SK-N-SH (cell line): ENCODE results near the gene ZMIZ1. TPM values are rescaled to one million over a fixed set of nuclear protein-coding genes. Genes with fewer than 3 reads are reported as not detected.

Source experiments
- CTCF ChIA-PET: fragments of 300-600, 350-600 bp; formaldehyde crosslinking; extraction: SDS; loops from one replicate; lab custom pipeline; 2021; lab: Yijun Ruan, JAX
- POLR2A ChIA-PET: fragments of 350-600 bp; sonication (Branson Sonifier 250); formaldehyde crosslinking; extraction: SDS; loops from one replicate; lab custom pipeline; 2020; ENCODE audit warnings: antibody characterized with exemption, inconsistent platforms; lab: Yijun Ruan, JAX
- DNase-seq: peaks from one replicate; pipeline ENCODE4 v3.0.0; 2012
- H2AFZ ChIP-seq: fragments of 200-600 bp; sonication (generic); 2 replicates; pipeline ENCODE4 v1.8.1; 2016; ENCODE audit warnings: antibody characterized with exemption, mild to moderate bottlenecking, low read depth
- H3F3A ChIP-seq: fragments of 200-600 bp; sonication (generic); replicated peaks from 2 replicates; pipeline ENCODE3; 2016; ENCODE audit warnings: antibody characterized with exemption, mild to moderate bottlenecking; ENCODE audit not compliant: insufficient read depth
- H3K27ac ChIP-seq, 2 experiments: fragments of 200-500 bp in 1 of 2; fragments of 200-600 bp in 1 of 2; sonication (Bioruptor generic) in 1 of 2; sonication (generic), shearing (Covaris generic) in 1 of 2; 2 replicates each; pipeline versions ENCODE4 v1.5.1 to v1.6.1; 2014 to 2016; ENCODE audit warnings: low read depth in 2 of 2, inconsistent platforms in 1 of 2, low read length in 1 of 2, mild to moderate bottlenecking in 1 of 2, mixed read lengths in 1 of 2
- H3K27me3 ChIP-seq: fragments of 200-600 bp; sonication (generic), shearing (Covaris generic); 2 replicates; pipeline ENCODE4 v1.6.1; 2016; ENCODE audit warnings: mixed run types; ENCODE audit not compliant: insufficient read depth
- H3K36me3 ChIP-seq, 2 experiments: fragments of 200-500 bp in 1 of 2; fragments of 200-600 bp in 1 of 2; sonication (Bioruptor generic) in 1 of 2; sonication (generic) in 1 of 2; replicated peaks in 1 of 2; 2 replicates each; pipeline versions ENCODE3 to v1.5.1; 2014 to 2016; ENCODE audit warnings: low read length in 1 of 2, mild to moderate bottlenecking in 1 of 2; ENCODE audit not compliant: insufficient read depth in 2 of 2, control insufficient read depth in 1 of 2
- H3K4me1 ChIP-seq, 2 experiments: fragments of 200-500 bp in 1 of 2; fragments of 200-600 bp in 1 of 2; sonication (Bioruptor generic) in 1 of 2; sonication (generic), shearing (Covaris generic) in 1 of 2; 2 replicates each; pipeline versions ENCODE4 v1.5.1 to v1.6.1; 2014 to 2016; ENCODE audit warnings: low read depth in 1 of 2, low read length in 1 of 2, mixed run types in 1 of 2; ENCODE audit not compliant: insufficient read depth in 2 of 2, control insufficient read depth in 1 of 2
- H3K4me2 ChIP-seq: fragments of 200-600 bp; sonication (generic), shearing (Covaris generic); 2 replicates; pipeline ENCODE4 v1.6.1; 2017; ENCODE audit warnings: mixed run types
- H3K4me3 ChIP-seq, 2 experiments: fragments of 200-500 bp in 1 of 2; fragments of 200-600 bp in 1 of 2; sonication (Bioruptor generic) in 1 of 2; sonication (generic), shearing (Covaris generic) in 1 of 2; 2 replicates each; pipeline versions ENCODE4 v1.5.1 to v1.8.1; 2014 to 2016; ENCODE audit warnings: low read depth in 2 of 2, inconsistent platforms in 1 of 2, low read length in 1 of 2, mild to moderate bottlenecking in 1 of 2, mixed read lengths in 1 of 2, moderate library complexity in 1 of 2
- H3K79me2 ChIP-seq: fragments of 200-600 bp; sonication (generic); 2 replicates; pipeline ENCODE4 v1.8.1; 2017; ENCODE audit warnings: mild to moderate bottlenecking; ENCODE audit not compliant: insufficient read depth
- H3K9ac ChIP-seq: fragments of 200-600 bp; sonication (generic); 2 replicates; pipeline ENCODE4 v1.6.1; 2017; ENCODE audit warnings: mixed run types
- H3K9me2 ChIP-seq: fragments of 200-600 bp; sonication (generic); 2 replicates; pipeline ENCODE4 v1.6.1; 2017; ENCODE audit warnings: mixed run types
- H3K9me3 ChIP-seq: fragments of 200-600 bp; sonication (generic); 2 replicates; pipeline ENCODE4 v1.6.1; 2017; ENCODE audit warnings: mixed run types, mild to moderate bottlenecking, moderate library complexity
- H4K20me1 ChIP-seq: fragments of 200-600 bp; sonication (generic); 2 replicates; pipeline ENCODE4 v1.6.1; 2017; ENCODE audit warnings: mild to moderate bottlenecking, mixed run types; ENCODE audit not compliant: insufficient read depth
- NFIC ChIP-seq: IDR thresholded peaks from 2 replicates; pipeline ENCODE4 v1.4.0; 2012; ENCODE audit warnings: borderline replicate concordance
- RAD21 ChIP-seq: IDR thresholded peaks from 2 replicates; pipeline ENCODE4 v1.6.1; 2012; ENCODE audit warnings: mild to moderate bottlenecking, low read length
- SIN3A ChIP-seq: IDR thresholded peaks from 2 replicates; pipeline ENCODE4 v1.6.1; 2012; ENCODE audit warnings: low read depth, mild to moderate bottlenecking, low read length, moderate library complexity, borderline replicate concordance
- SMC3 ChIP-seq: IDR thresholded peaks from 2 replicates; pipeline ENCODE4 v1.6.1; 2012; ENCODE audit warnings: low read depth, low read length, improper control_type of control experiment
- TAF1 ChIP-seq: IDR thresholded peaks from 2 replicates; pipeline ENCODE4 v1.6.1; 2012; ENCODE audit warnings: low read depth, mild to moderate bottlenecking, low read length, moderate library complexity, borderline replicate concordance
- TEAD4 ChIP-seq: IDR thresholded peaks from 2 replicates; pipeline ENCODE4 v1.4.0; 2012; ENCODE audit warnings: mild to moderate bottlenecking, borderline replicate concordance; ENCODE audit not compliant: insufficient read depth
- whole genome bisulfite sequencing: methylation state at CpG from one replicate; pipeline ENCODE4 v1.1.6; 2017; ENCODE audit warnings: low lambda C conversion rate; 5-methylcytosine and 5-hydroxymethylcytosine counted together
- polyA plus RNA-seq, 3 experiments: library from polyadenylated mRNA; depleted of rRNA; stranded (reverse); fragments of >200 nt; gene quantifications; 2 replicates each; pipeline ENCODE4 v1.2.3, GENCODE V29; 2012
- TF ChIP-seq, protein P1 (sequence below): fragments of 200-600 bp; sonication (generic); IDR thresholded peaks from 2 replicates; pipeline ENCODE4 v1.6.1; 2017; ENCODE audit warnings: antibody characterized with exemption, mild to moderate bottlenecking, moderate library complexity

The ZMIZ1 gene
- polyA plus RNA-seq, 1 of the 3 experiments (the other 2 are of a cell fraction) = 23.5 TPM

DNA sequence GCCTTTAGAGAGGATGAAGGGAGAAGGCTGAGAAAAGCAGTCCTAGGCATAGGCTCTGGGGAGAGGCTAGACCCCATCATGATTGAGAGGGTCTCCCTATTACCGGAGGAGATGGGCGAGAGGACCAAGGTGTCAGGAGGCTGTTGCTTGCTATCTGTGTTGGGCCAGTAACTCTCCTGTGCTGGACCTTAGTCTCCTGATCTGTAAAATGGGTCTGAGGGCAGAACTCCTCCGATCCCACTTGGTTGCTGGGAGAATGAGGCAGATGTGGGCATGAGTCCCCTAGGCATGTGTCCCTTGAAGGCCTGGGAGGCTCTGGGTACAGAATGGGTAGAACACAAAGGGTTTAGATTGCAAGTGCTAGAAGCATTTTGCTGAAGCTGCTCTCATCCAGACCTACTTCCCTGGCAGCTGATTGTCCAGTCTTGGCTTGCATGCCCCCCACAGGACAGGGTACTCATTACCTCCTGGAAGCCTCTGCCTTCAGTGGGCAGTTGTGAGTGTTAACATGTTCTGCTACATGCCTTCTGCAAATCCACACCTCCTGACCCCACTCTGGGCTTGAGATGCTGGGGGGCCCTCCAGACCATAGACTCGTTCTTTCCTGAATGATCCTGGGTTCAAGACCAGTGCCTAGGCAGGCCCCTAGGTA lies 4.4 kb downstream of the ZMIZ1 start:
- no peak overlapping the region for H3K9ac ChIP-seq
- H3K9me2 ChIP-seq = no peaks in the 10 kb centered on the region
- H3K9me3 ChIP-seq = no peaks in the 10 kb centered on the region
- peaks cover 7% of the 10 kb centered on the region for H3F3A ChIP-seq
- peaks cover 19 to 62% of the 10 kb centered on the region in 2 experiments for H3K4me1 ChIP-seq
- H3K27ac ChIP-seq = peak overlapping the region in 1 of 2 experiments; percentile 43; a peak in 1 of 4 replicates
- H3K79me2 ChIP-seq = peaks cover 92% of the 10 kb centered on the region
- no peaks in the 10 kb centered on the region for H3K36me3 ChIP-seq
- no peaks in the 10 kb centered on the region for H3K27me3 ChIP-seq
- peak overlapping the region; percentile 98; the same call in 1 of the 2 replicates for H3K4me2 ChIP-seq
- no peak overlapping the region for H2AFZ ChIP-seq
- CTCF ChIA-PET = interaction anchor here (0.6 to 14.5 kb wide), 3 partner anchors 99 to 867 kb away, joined by 3 to 129 read pairs (median 3); no protein-coding TSS in a partner anchor
- POLR2A ChIA-PET = interaction anchor here (2.5 kb wide), 1 partner anchor 121 kb away, joined by 12 read pairs; no protein-coding TSS in a partner anchor
- no peak overlapping the region; a peak in 1 of 4 replicates for H3K4me3 ChIP-seq
- DNase-seq = no peak
- peaks cover 78% of the 10 kb centered on the region for H4K20me1 ChIP-seq
- TF ChIP-seq, protein P1, sequence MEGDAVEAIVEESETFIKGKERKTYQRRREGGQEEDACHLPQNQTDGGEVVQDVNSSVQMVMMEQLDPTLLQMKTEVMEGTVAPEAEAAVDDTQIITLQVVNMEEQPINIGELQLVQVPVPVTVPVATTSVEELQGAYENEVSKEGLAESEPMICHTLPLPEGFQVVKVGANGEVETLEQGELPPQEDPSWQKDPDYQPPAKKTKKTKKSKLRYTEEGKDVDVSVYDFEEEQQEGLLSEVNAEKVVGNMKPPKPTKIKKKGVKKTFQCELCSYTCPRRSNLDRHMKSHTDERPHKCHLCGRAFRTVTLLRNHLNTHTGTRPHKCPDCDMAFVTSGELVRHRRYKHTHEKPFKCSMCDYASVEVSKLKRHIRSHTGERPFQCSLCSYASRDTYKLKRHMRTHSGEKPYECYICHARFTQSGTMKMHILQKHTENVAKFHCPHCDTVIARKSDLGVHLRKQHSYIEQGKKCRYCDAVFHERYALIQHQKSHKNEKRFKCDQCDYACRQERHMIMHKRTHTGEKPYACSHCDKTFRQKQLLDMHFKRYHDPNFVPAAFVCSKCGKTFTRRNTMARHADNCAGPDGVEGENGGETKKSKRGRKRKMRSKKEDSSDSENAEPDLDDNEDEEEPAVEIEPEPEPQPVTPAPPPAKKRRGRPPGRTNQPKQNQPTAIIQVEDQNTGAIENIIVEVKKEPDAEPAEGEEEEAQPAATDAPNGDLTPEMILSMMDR = peak; percentile 19; the same call in 1 of the 2 replicates
- no peak for TF ChIP-seq NFIC
- no peak for TF ChIP-seq TEAD4
- TF ChIP-seq SIN3A = no peak
- TF ChIP-seq RAD21 = peak; percentile 29; the same call in 1 of the 2 replicates
- TF ChIP-seq, all 33 proteins: peak for 2
- WGBS = 100% methylated on average over 4 of the region's 4 CpGs

DNA sequence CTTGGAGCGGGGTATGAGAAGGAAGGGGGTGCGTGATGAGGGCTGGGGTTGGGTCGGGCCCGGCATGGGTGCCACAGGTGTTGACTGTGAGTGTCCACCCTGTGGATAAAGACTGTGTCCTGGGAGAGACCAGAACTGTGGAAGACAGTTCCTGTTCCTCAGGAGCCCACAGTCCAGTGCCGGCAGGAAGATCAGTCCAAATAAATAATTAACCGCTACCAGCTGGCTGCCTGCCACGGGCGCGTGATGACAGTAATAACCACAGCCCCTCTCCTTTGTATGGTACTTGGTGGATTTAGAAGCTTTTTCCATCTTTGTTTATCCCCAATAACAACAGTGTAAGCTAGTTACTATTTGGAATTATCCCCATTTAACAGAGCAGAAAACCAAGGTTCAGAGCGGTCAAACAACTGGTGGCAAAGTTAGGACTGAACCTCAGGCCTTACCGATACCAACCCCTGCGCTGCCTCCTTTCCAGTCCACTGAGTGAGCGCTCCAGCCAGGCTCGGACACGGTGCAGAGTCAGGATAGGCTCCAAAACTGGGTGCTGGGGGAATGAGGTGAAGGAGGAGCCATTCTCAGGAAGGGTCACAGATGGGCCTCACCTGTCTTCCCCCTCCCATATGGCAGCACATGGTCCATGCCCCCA lies 5.1 kb downstream of the ZMIZ1 start:
- H3K9me3 ChIP-seq = no peaks in the 10 kb centered on the region
- TF ChIP-seq SMC3 = no peak
- TF ChIP-seq TAF1 = no peak
- no peaks in the 10 kb centered on the region for H3K27me3 ChIP-seq
- CTCF ChIA-PET = interaction anchor here (1.5 to 14.5 kb wide), 3 partner anchors 122 to 1026 kb away, joined by 5 to 129 read pairs (median 5); no protein-coding TSS in a partner anchor
- no peaks in the 10 kb centered on the region for H3K36me3 ChIP-seq
- H3K9me2 ChIP-seq = no peaks in the 10 kb centered on the region
- peaks cover 100% of the 10 kb centered on the region for H3K79me2 ChIP-seq
- peaks cover 24 to 64% of the 10 kb centered on the region in 2 experiments for H3K4me1 ChIP-seq
- no peak overlapping the region for H3K9ac ChIP-seq
- H3K4me3 ChIP-seq = no peak overlapping the region; a peak in 1 of 4 replicates
- WGBS = 86% methylated on average over 15 of the region's 15 CpGs
- no peak for DNase-seq
- POLR2A ChIA-PET = interaction anchor here (1.3 kb wide), 1 partner anchor 121 kb away, joined by 4 read pairs; no protein-coding TSS in a partner anchor
- H3K27ac ChIP-seq = peak overlapping the region in 1 of 2 experiments; percentile 68; a peak in 2 of 4 replicates
- peaks cover 86% of the 10 kb centered on the region for H4K20me1 ChIP-seq
- peak overlapping the region; percentile 98; the same call in 1 of the 2 replicates for H3K4me2 ChIP-seq
- no peak overlapping the region for H2AFZ ChIP-seq
- peaks cover 3% of the 10 kb centered on the region for H3F3A ChIP-seq
